HFF-Myc (cell line): ENCODE results near the gene SLC41A1.
A peak's percentile ranks its signal among the peaks of the same experiment; 100 is the strongest.

Source experiments
- DNase-seq: peaks from one replicate; pipeline ENCODE4 v3.0.0-alpha.2; 2011; ENCODE audit warnings: low read depth; ENCODE audit errors: extremely low read depth
- H3K4me3 ChIP-seq: replicated peaks from 2 replicates; pipeline ENCODE4 v1.5.1; 2011; ENCODE audit warnings: low read depth, mild to moderate bottlenecking, control low read depth, low read length
- CTCF ChIP-seq: IDR thresholded peaks from 2 replicates; pipeline ENCODE4 v1.5.1; 2012; ENCODE audit warnings: mild to moderate bottlenecking, low read depth, low read length, control low read depth; ENCODE audit errors: missing control alignments

Gene SLC41A1

GRCh38 chr1:205749234-205750137, 63.5 kb downstream of the SLC41A1 start:
- DNase-seq, result peak; percentile 83
- peak overlapping the region; percentile 91 for H3K4me3 ChIP-seq
- TF ChIP-seq CTCF, result no peak

- DNase-seq, result no peak
- peak overlapping the region; percentile 91 for H3K4me3 ChIP-seq
- no peak for TF ChIP-seq CTCF
Observed at GRCh38 chr1:205748403-205749233, 64.4 kb downstream of the SLC41A1 start.

- H3K4me3 ChIP-seq, result peak overlapping the region; percentile 91
Observed at GRCh38 chr1:205746757-205747412, 66.1 kb downstream of the SLC41A1 start.

GRCh38 chr1:205744403-205744802, 68.6 kb downstream of the SLC41A1 start:
- no peak overlapping the region for H3K4me3 ChIP-seq
- TF ChIP-seq CTCF, result no peak
- DNase-seq, result no peak

More at GRCh38 chr1:205746757-205747412, 66.1 kb downstream of the SLC41A1 start:
- DNase-seq, result no peak
- TF ChIP-seq CTCF, result no peak

GRCh38 chr1:205743977-205744376, 69.0 kb downstream of the SLC41A1 start:
- DNase-seq, result no peak
- H3K4me3 ChIP-seq, result no peak overlapping the region
- no peak for TF ChIP-seq CTCF

- no peak for DNase-seq
- no peak for TF ChIP-seq CTCF
Observed at GRCh38 chr1:205741681-205742080, 71.3 kb downstream of the SLC41A1 start.

More at GRCh38 chr1:205741681-205742080, 71.3 kb downstream of the SLC41A1 start:
- H3K4me3 ChIP-seq, result no peak overlapping the region
